Measurements from ENCODE around the gene GNPNAT1. TPM values are rescaled to one million over a fixed set of nuclear protein-coding genes. Genes with fewer than 3 reads are reported as not detected.
"Not testable (repeated sequence)": the region's sequence is repeated elsewhere in the genome, so short reads cannot be mapped to it uniquely, and the experiment has no call there.

The GNPNAT1 gene
- polyA plus RNA-seq, 1 donor from 2014 or later = 10.1 TPM

GRCh38 chr14:52729585-52729924, 61.9 kb downstream of the GNPNAT1 start (continued):
- TF ChIP-seq TAF1 (IDR thresholded peaks at IDR 0.05; ENCODE audit: low read depth) (no peak), POLR2AphosphoS5 (IDR thresholded peaks at IDR 0.05) (no peak)

DNA sequence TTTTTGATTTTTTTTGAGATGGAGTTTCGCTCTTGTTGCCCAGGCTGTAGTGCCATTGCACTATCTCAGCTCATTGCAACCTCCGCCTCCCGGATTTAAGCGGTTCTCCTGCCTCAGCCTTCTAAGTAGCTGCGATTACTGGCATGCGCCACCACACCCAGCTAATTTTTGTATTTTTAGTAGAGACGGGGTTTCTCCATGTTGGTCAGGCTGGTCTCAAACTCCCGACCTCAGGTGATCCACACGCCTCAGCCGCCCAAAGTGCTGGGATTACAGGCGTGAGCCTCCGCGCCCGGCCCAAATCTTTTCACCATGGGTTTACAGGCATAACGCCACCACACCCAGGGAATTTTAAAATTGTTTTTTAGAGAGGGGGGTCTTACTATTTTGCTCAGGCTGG, 62.4 kb downstream of the GNPNAT1 start:
- H3F3A ChIP-seq (ENCODE audit: insufficient read depth, low read length, poor library complexity, severe bottlenecking); H3K27me3 ChIP-seq (ENCODE audit: insufficient read depth, low read depth, low read length); H3K9ac ChIP-seq (ENCODE audit: low read length); H4K20me1 ChIP-seq (ENCODE audit: insufficient read depth); H3K4me3 ChIP-seq (ENCODE audit: low read length); H3K9me2 ChIP-seq (ENCODE audit: insufficient read depth, low read length); H3K9me3 ChIP-seq (ENCODE audit: low read length); H2AFZ ChIP-seq (ENCODE audit: low read depth, low read length); H3K4me2 ChIP-seq (ENCODE audit: low read length); H3K27ac ChIP-seq (ENCODE audit: low read length): not testable (repeated sequence)
- H3K36me3 ChIP-seq (ENCODE audit: insufficient read depth, low read length) = peaks cover 10% of the 10 kb centered on the region
- peaks cover 11% of the 10 kb centered on the region for H3K79me2 ChIP-seq (replicated peaks; ENCODE audit: insufficient read depth, low read length)

DNA sequence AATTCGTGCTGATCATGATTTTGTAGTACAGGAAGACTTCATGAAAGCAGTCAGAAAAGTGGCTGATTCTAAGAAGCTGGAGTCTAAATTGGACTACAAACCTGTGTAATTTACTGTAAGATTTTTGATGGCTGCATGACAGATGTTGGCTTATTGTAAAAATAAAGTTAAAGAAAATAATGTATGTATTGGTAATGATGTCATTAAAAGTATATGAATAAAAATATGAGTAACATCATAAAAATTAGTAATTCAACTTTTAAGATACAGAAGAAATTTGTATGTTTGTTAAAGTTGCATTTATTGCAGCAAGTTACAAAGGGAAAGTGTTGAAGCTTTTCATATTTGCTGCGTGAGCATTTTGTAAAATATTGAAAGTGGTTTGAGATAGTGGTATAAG, 63.9 kb downstream of the GNPNAT1 start:
- not testable (repeated sequence) for H3K4me3 ChIP-seq (ENCODE audit: low read length); H3K9me2 ChIP-seq (ENCODE audit: insufficient read depth, low read length); H3K9me3 ChIP-seq (ENCODE audit: low read length); H3F3A ChIP-seq (ENCODE audit: insufficient read depth, low read length, poor library complexity, severe bottlenecking); H3K27ac ChIP-seq (ENCODE audit: low read length); H3K9ac ChIP-seq (ENCODE audit: low read length); H3K4me2 ChIP-seq (ENCODE audit: low read length); H4K20me1 ChIP-seq (ENCODE audit: insufficient read depth); H3K27me3 ChIP-seq (ENCODE audit: insufficient read depth, low read depth, low read length); H2AFZ ChIP-seq (ENCODE audit: low read depth, low read length)
- peaks cover 11% of the 10 kb centered on the region for H3K79me2 ChIP-seq (replicated peaks; ENCODE audit: insufficient read depth, low read length)
- H3K36me3 ChIP-seq (ENCODE audit: insufficient read depth, low read length) = peaks cover 13% of the 10 kb centered on the region

Small RNAs within 50 kb of the gene (small RNA-seq; reads per million reads assigned to genes)
- gene AL139317.2 = 0 to 2.8 (median 0) reads per million in 3 experiments

Other genes starting within 250 kb of the GNPNAT1 start
- gene TXNDC16, start 239.1 kb downstream of the GNPNAT1 start, polyA plus RNA-seq = 53.3 and 58.4 TPM in 2 replicates
- 100 and 118 TPM in 2 replicates for gene GPR137C, start 238.8 kb downstream of the GNPNAT1 start, polyA plus RNA-seq
- gene ERO1A, start 96.0 kb downstream of the GNPNAT1 start, polyA plus RNA-seq = 43.9 and 45.7 TPM in 2 replicates
- 228 and 254 TPM in 2 replicates for gene PSMC6, start 84.4 kb downstream of the GNPNAT1 start, polyA plus RNA-seq
- gene STYX, start 61.4 kb downstream of the GNPNAT1 start, polyA plus RNA-seq = 8.3 and 15.1 TPM in 2 replicates
- gene FERMT2, start 159.4 kb upstream of the GNPNAT1 start, polyA plus RNA-seq = 58.1 and 59.6 TPM in 2 replicates

All from neural cell (in vitro differentiated cells).